ENCODE data around the gene HMCN2. TPM values are rescaled to one million over a fixed set of nuclear protein-coding genes. Genes with fewer than 3 reads are reported as not detected.

Gene HMCN2
- total RNA-seq, 2 donors from 2014 or later = 1.3 to 7.3 TPM

DNA sequence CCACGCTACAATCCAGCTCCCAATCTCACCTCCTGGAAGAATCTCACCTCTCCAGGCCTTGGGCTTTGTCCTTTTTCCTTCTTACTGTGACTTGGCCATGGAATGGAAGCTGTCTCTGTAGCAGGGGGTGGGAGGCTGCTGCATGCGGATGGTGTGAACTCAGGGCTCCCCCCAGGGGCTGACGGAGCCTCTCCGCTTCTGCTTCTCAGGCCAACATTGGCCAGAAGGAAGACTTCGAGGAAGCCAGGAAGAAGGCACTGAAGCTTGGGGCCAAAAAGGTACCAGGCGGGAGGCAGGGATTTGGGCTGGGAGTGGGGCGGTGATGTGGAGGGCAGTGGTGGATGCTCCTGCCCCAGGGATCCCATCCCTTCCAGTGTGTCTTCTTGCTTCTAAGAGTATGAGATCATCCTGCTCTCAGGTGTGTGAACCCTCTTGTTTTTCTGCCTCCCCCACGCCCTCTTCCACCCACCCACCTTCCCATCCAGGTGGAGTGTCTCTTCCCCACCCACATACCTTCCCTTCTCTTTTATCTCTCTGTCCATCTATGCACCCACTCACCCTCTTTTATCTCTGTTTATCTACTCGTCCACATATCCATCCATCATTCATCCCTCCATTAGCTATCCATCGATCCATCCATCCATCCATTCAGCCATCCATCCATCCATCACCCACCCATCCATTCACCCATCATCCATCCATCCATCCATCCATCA, 188.7 kb downstream of the HMCN2 start:
- no peak overlapping the region for H3K4me3 ChIP-seq
- no peaks in the 10 kb centered on the region for H3K9me3 ChIP-seq
- H3K27me3 ChIP-seq = no peaks in the 10 kb centered on the region
- DNase-seq (ENCODE audit: low spot score) = no peak
- H3K27ac ChIP-seq = peak overlapping the region in 1 of 2 donors; percentile 2
- peaks cover 0 to 50% of the 10 kb centered on the region in 2 donors for H3K4me1 ChIP-seq
- TF ChIP-seq, protein P1, sequence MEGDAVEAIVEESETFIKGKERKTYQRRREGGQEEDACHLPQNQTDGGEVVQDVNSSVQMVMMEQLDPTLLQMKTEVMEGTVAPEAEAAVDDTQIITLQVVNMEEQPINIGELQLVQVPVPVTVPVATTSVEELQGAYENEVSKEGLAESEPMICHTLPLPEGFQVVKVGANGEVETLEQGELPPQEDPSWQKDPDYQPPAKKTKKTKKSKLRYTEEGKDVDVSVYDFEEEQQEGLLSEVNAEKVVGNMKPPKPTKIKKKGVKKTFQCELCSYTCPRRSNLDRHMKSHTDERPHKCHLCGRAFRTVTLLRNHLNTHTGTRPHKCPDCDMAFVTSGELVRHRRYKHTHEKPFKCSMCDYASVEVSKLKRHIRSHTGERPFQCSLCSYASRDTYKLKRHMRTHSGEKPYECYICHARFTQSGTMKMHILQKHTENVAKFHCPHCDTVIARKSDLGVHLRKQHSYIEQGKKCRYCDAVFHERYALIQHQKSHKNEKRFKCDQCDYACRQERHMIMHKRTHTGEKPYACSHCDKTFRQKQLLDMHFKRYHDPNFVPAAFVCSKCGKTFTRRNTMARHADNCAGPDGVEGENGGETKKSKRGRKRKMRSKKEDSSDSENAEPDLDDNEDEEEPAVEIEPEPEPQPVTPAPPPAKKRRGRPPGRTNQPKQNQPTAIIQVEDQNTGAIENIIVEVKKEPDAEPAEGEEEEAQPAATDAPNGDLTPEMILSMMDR (IDR thresholded peaks at IDR 0.05) = no peak
- H3K36me3 ChIP-seq = no peaks in the 10 kb centered on the region

DNA sequence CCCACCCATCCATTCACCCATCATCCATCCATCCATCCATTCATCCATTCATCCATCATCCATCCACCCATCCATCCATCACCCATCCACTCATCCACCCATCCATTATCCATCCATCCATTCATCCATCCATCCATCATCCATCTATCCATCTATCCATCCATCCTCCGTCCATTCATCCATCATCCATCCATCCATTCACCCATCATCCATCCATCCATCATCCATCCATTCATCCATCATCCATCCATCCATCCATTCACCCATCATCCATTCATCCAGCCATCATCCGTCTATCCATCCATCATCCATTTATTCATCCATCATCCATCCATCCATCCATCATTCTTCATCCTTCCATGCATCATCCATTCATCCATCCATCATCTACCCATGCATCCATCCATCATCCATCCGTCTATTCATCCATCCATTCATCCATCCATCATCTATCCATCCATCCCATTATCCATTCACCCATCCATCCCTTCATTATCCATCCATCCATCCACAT, 189.3 kb downstream of the HMCN2 start:
- no peak overlapping the region for H3K4me3 ChIP-seq
- DNase-seq (ENCODE audit: low spot score) = no peak
- no peaks in the 10 kb centered on the region for H3K36me3 ChIP-seq
- H3K4me1 ChIP-seq = peaks cover 0 to 44% of the 10 kb centered on the region in 2 donors
- H3K9me3 ChIP-seq = no peaks in the 10 kb centered on the region
- no peak overlapping the region for H3K27ac ChIP-seq
- TF ChIP-seq, protein P1 (IDR thresholded peaks at IDR 0.05) = no peak
- no peaks in the 10 kb centered on the region for H3K27me3 ChIP-seq

DNA sequence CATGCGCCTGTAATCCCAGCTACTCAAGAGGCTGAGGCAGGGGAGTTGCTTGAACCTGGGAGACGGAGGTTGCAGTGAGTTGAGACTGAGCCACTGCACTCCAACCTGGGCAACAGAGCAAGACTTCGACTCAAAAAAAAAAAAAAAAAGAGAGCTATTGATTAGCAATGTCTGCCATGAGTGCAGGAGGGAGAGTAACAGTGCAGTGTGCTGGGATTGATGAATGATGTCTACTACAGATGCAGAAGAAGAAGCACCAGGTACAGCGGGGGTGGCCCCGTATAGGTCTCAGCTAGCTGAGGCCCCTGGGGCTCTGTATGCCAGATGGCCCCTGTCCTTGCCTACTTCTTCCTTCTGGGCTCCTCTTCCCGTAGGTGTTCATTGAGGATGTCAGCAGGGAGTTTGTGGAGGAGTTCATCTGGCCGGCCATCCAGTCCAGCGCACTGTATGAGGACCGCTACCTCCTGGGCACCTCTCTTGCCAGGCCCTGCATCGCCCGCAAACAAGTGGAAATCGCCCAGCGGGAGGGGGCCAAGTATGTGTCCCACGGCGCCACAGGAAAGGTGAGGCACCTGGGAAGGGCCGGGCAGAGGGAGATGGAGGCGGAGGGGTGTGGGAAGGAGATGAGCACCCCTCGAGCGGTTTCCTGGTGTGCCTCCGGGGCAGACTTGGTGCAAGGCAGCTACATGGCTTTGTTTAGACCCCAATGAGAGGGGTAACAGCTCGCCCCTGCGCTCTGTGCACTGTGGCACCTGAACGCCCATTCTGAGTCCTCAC, 192.7 kb downstream of the HMCN2 start:
- peaks cover 3% of the 10 kb centered on the region for H3K36me3 ChIP-seq
- no peaks in the 10 kb centered on the region for H3K27me3 ChIP-seq
- TF ChIP-seq, protein P1 (IDR thresholded peaks at IDR 0.05) = no peak
- no peak for DNase-seq (ENCODE audit: low spot score)
- no peaks in the 10 kb centered on the region for H3K9me3 ChIP-seq
- H3K4me3 ChIP-seq = no peak overlapping the region
- H3K27ac ChIP-seq = no peak overlapping the region
- H3K4me1 ChIP-seq = peaks cover 0 to 18% of the 10 kb centered on the region in 2 donors

DNA sequence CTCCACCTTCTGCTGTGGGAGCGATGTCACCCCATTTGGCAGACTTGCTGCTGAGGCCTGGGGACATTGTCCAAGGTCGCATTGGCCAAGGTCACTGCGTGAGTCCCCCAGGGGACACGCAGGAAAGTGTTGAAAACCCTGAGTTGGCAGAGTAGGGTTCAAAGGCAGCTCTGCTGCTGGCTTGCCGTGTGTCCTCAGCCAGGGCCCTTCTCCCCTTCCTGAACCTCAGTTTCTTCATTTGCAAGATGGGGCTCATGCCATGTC, 193.2 kb downstream of the HMCN2 start:
- TF ChIP-seq, protein P1 (IDR thresholded peaks at IDR 0.05) = no peak
- no peak for DNase-seq (ENCODE audit: low spot score)

DNA sequence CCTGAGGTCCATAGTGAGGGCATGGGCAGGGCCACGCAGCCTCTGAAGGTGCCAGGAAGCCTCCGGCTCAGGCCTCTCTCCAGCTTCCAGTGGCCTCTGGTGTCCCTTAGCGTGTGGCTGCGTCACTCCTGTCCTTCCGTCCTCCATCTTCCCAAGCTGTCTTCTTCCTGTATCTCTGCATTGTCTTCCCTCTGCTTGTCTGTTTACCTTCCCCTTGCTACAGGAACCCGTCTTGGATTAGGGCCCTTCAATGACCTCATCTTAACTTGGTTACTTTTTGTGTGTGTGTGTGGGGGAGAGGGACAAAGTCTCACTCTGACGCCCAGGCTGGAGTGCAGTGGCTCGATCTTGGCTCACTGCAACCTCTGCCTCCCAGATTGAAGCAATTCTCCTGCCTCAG, 193.6 kb downstream of the HMCN2 start:
- Histone ChIP-seq H3K9me3 (no peaks in the 10 kb centered on the region), H3K36me3 (peaks cover 10% of the 10 kb centered on the region), H3K4me1 (peaks cover 0 to 8% of the 10 kb centered on the region in 2 donors), H3K27ac (no peak overlapping the region), H3K4me3 (no peak overlapping the region), H3K27me3 (no peaks in the 10 kb centered on the region)
- no peak for DNase-seq (ENCODE audit: low spot score)
- TF ChIP-seq, protein P1 (IDR thresholded peaks at IDR 0.05) = no peak

More for the DNA sequence above, 193.2 kb downstream of the HMCN2 start:
- peaks cover 0 to 12% of the 10 kb centered on the region in 2 donors for H3K4me1 ChIP-seq
- no peaks in the 10 kb centered on the region for H3K9me3 ChIP-seq
- peaks cover 5% of the 10 kb centered on the region for H3K36me3 ChIP-seq
- H3K27ac ChIP-seq = no peak overlapping the region
- H3K27me3 ChIP-seq = no peaks in the 10 kb centered on the region
- no peak overlapping the region for H3K4me3 ChIP-seq

Measured in right atrium auricular region (tissue), 2 donors.